Heart left ventricle (tissue), 16 donors: ENCODE measurements around the gene AFAP1. TPM values are rescaled to one million over a fixed set of nuclear protein-coding genes. Genes with fewer than 3 reads are reported as not detected.

Experiments
- ATAC-seq, 4 donors: fragments of 200-7000 bp; cut with Tn5 transposase; one replicate each; pipeline ENCODE4 v1.9.1; 2020 to 2022; ENCODE audit warnings: moderate library complexity in 4 of 4, mild to moderate bottlenecking in 3 of 4, moderate number of reproducible peaks in 1 of 4
- DNase-seq, 5 donors: peaks; one replicate each; pipeline ENCODE4 v3.0.0-alpha.2; 2020
- H3K27ac ChIP-seq, 12 donors: fragments of 200-600 bp; sonication (generic) in 4 of 12; one replicate each; pipeline versions ENCODE4 v1.5.0 to v1.8.0; 2016 to 2022; ENCODE audit warnings: mild to moderate bottlenecking in 2 of 12
- H3K27me3 ChIP-seq, 9 donors: fragments of 200-600 bp; sonication (generic) in 2 of 9; one replicate each; pipeline versions ENCODE4 v1.5.1 to v1.8.0; 2016 to 2022; ENCODE audit warnings: mild to moderate bottlenecking in 3 of 9
- H3K36me3 ChIP-seq, 9 donors: fragments of 200-600 bp; sonication (generic) in 2 of 9; one replicate each; pipeline versions ENCODE4 v1.5.0 to v1.8.0; 2018 to 2022; ENCODE audit warnings: mild to moderate bottlenecking in 2 of 9
- H3K4me1 ChIP-seq, 12 donors: fragments of 200-600 bp; sonication (generic) in 4 of 12; one replicate each; pipeline versions ENCODE4 v1.5.0 to v1.8.0; 2016 to 2022; ENCODE audit warnings: mild to moderate bottlenecking in 3 of 12
- H3K4me3 ChIP-seq, 12 donors: fragments of 200-600 bp; sonication (generic) in 4 of 12; one replicate each; pipeline versions ENCODE4 v1.5.0 to v1.8.0; 2017 to 2022; ENCODE audit warnings: mild to moderate bottlenecking in 9 of 12, moderate library complexity in 4 of 12
- H3K9me3 ChIP-seq, 12 donors: fragments of 200-600 bp; sonication (generic) in 4 of 12; one replicate each; pipeline versions ENCODE4 v1.5.0 to v1.8.0; 2016 to 2022; ENCODE audit warnings: mild to moderate bottlenecking in 1 of 12
- CTCF ChIP-seq, 12 donors: fragments of 200-600 bp; sonication (generic) in 4 of 12; IDR thresholded peaks; one replicate each; pipeline versions ENCODE4 v1.5.0 to v1.8.0; 2018 to 2022; ENCODE audit warnings: antibody characterized with exemption in 12 of 12, mild to moderate bottlenecking in 5 of 12
- POLR2A ChIP-seq, 2 donors: fragments of 450-650 bp; IDR thresholded peaks; one replicate each; pipeline ENCODE4 v1.6.1; 2017; ENCODE audit warnings: antibody characterized with exemption in 2 of 2, mild to moderate bottlenecking in 2 of 2, moderate library complexity in 2 of 2
- WGBS, 4 donors: extraction: QIAGEN DNeasy Blood & Tissue Kit in 2 of 4; methylation state at CpG; one replicate each; pipeline versions ENCODE4 v1.1.5 to v1.1.7; 2013 to 2018; 5-methylcytosine and 5-hydroxymethylcytosine counted together
- intact Hi-C, 10 donors: fragments of 100-400 bp; cut with DNase I; formaldehyde crosslinking; loops; one replicate each; pipeline versions ENCODE4 v1.11.1 to v1.14.2; 2022
- polyA plus RNA-seq, 2 donors: library from polyadenylated mRNA; stranded (reverse); fragments of 200-250 nt; gene quantifications; one replicate each; pipeline ENCODE4 v1.2.3, GENCODE V29; 2013
- total RNA-seq, 9 donors: library from RNA; depleted of rRNA in 2 of 9; stranded (reverse); fragments of >200 nt in 2 of 9; fragmentation: NEBNext Ultra II Directional in 3 of 9; extraction: Animal tissue kit (Norgen Biotek cat#: 25700) in 3 of 9; gene quantifications; one replicate each; pipeline versions ENCODE4 v1.1.0 to v1.2.4, GENCODE V29; 2016 to 2023
- donor health status: ischemic (EF 13 %, LVEDD 7.1; RV severe dilation, severe dysfunction).
- donor health status: healthy with polysubstance abuse.
- donor health status: DM: no; HTN: yes; CAD: no.
- donor health status: DM: no; HTN: no; CAD: no.
- donor health status: ischemic (EF 25% LVEDD 6.9; RV normal size, moderate dysfunction).
- donor health status: ischemic (EF 25% LVEDD 5.7; RV mildly dilated, moderate dysfunction).
- donor health status: healthy.
- donor health status: DM: yes; HTN: yes; CAD: no.
- donor health status: ischemic (EF 35%, LVEDD 5.7; RV mildly dilated, moderate dysfunction).
- donor health status: nonischemic (EF 11% LVEDD 7.7; RV severe dilation, severe dysfunction).
- donor health status: DM: yes; HTN: yes; CAD: no.
- donor health status: PGD.
- donor health status: ischemic (EF 29% LVEDD 5.4; RV normal size, mild dysfunction).
- donor health status: nonischemic (EF 23%, LVEDD 6.1; RV moderate dilation, normal function).

Gene AFAP1
- total and polyA plus RNA-seq, 11 donors = 2.0 to 18.0 (median 7.0) TPM

- TF ChIP-seq CTCF (IDR thresholded peaks at IDR 0.05) (no peak), POLR2A (IDR thresholded peaks at IDR 0.05) (no peak)
- H3K4me3 ChIP-seq = no peak overlapping the region
- peaks cover 0 to 22% (median 10%) of the 10 kb centered on the region in 12 donors for H3K4me1 ChIP-seq
- no peaks in the 10 kb centered on the region for H3K9me3 ChIP-seq
- intact Hi-C loops = loop anchor here in 6 of 10 donors (2.0 to 10.0 kb wide), 5 partner anchors 41 to 227 kb away; no protein-coding TSS in a partner anchor
- H3K27me3 ChIP-seq = no peaks in the 10 kb centered on the region
- H3K36me3 ChIP-seq = peaks cover 0 to 35% (median 10%) of the 10 kb centered on the region in 9 donors
- WGBS, 4 donors = 82 to 98% (median 87%) methylated on average over 8 to 9 of the region's 9 CpGs
- ATAC-seq (no peak), DNase-seq (peak in 1 of 5 donors; percentile 55)
- H3K27ac ChIP-seq = no peak overlapping the region
Measured at GRCh38 chr4:7760228-7760627, 179.4 kb downstream of the AFAP1 start.

GRCh38 chr4:7759635-7760034 lies 180.0 kb downstream of the AFAP1 start:
- H3K4me3 ChIP-seq = peak overlapping the region in 1 of 12 donors; percentile 1
- TF ChIP-seq CTCF (IDR thresholded peaks at IDR 0.05) = no peak
- no peak for TF ChIP-seq POLR2A (IDR thresholded peaks at IDR 0.05)
- 91 to 94% (median 94%) methylated on average over 7 of the region's 7 CpGs for WGBS, 4 donors
- intact Hi-C loops = loop anchor here in 6 of 10 donors (2.0 to 10.0 kb wide), 5 partner anchors 41 to 228 kb away; no protein-coding TSS in a partner anchor
- ATAC-seq (no peak), DNase-seq (peak in 1 of 5 donors; percentile 48)
- H3K27me3 ChIP-seq = no peaks in the 10 kb centered on the region
- H3K27ac ChIP-seq = peak overlapping the region in 1 of 12 donors; percentile 7
- H3K36me3 ChIP-seq = peaks cover 0 to 33% (median 9%) of the 10 kb centered on the region in 9 donors
- peaks cover 0 to 22% (median 10%) of the 10 kb centered on the region in 12 donors for H3K4me1 ChIP-seq
- no peaks in the 10 kb centered on the region for H3K9me3 ChIP-seq

GRCh38 chr4:7759216-7759615 lies 180.4 kb downstream of the AFAP1 start:
- no peaks in the 10 kb centered on the region for H3K9me3 ChIP-seq
- ATAC-seq (no peak), DNase-seq (no peak)
- peak overlapping the region in 1 of 12 donors; percentile 7 for H3K27ac ChIP-seq
- peaks cover 0 to 22% (median 10%) of the 10 kb centered on the region in 12 donors for H3K4me1 ChIP-seq
- peaks cover 0 to 30% (median 9%) of the 10 kb centered on the region in 9 donors for H3K36me3 ChIP-seq
- H3K4me3 ChIP-seq = peak overlapping the region in 1 of 12 donors; percentile 1
- intact Hi-C loops = no loop called here
- no peaks in the 10 kb centered on the region for H3K27me3 ChIP-seq
- no peak for TF ChIP-seq CTCF (IDR thresholded peaks at IDR 0.05)
- TF ChIP-seq POLR2A (IDR thresholded peaks at IDR 0.05) = no peak
- 68 to 83% (median 79%) methylated on average over 12 of the region's 12 CpGs for WGBS, 4 donors

GRCh38 chr4:7758476-7758875 lies 181.2 kb downstream of the AFAP1 start:
- H3K4me1 ChIP-seq = peaks cover 0 to 22% (median 10%) of the 10 kb centered on the region in 12 donors
- no peak overlapping the region for H3K4me3 ChIP-seq
- H3K27me3 ChIP-seq = no peaks in the 10 kb centered on the region
- no peak for TF ChIP-seq CTCF (IDR thresholded peaks at IDR 0.05)
- no peak for TF ChIP-seq POLR2A (IDR thresholded peaks at IDR 0.05)
- H3K36me3 ChIP-seq = peaks cover 0 to 28% (median 9%) of the 10 kb centered on the region in 9 donors
- intact Hi-C loops = no loop called here
- ATAC-seq = no peak
- no peaks in the 10 kb centered on the region for H3K9me3 ChIP-seq
- peak in 1 of 5 donors; percentile 16 for DNase-seq
- WGBS, 4 donors = 84 to 93% (median 90%) methylated on average over 11 of the region's 11 CpGs
- peak overlapping the region in 4 of 12 donors; percentile 6 to 25 (median 14) for H3K27ac ChIP-seq
